HepG2 (cell line): ENCODE measurements around the gene ATAD2B. TPM values are rescaled to one million over a fixed set of nuclear protein-coding genes. Genes with fewer than 3 reads are reported as not detected.
A peak's percentile ranks its signal among the peaks of the same experiment; 100 is the strongest.

Source experiments
- ATAC-seq: fragments of 200-7000 bp; cut with Tn5 transposase; 3 replicates; pipeline ENCODE4 v1.9.1; 2020; ENCODE audit warnings: mild to moderate bottlenecking, moderate library complexity
- BruUV-seq: library from RNA; stranded (reverse); fragments of 400-500 nt; replicated peaks from 2 replicates; lab custom pipeline; 2021; lab: Mats Ljungman, UMichigan
- CTCF ChIA-PET: fragments of 300-600 bp; formaldehyde crosslinking; extraction: SDS; loops from one replicate; lab custom pipeline; 2021; ENCODE audit warnings: low total read pairs, inconsistent platforms, low intra/inter-chr PET ratio; lab: Yijun Ruan, JAX
- POLR2A ChIA-PET: fragments of 350-600 bp; sonication (Branson Sonifier 250); formaldehyde crosslinking; loops from one replicate; lab custom pipeline; 2020; ENCODE audit warnings: antibody characterized with exemption, inconsistent platforms; lab: Yijun Ruan, JAX
- DNase-seq: peaks from one replicate; pipeline ENCODE4 v3.0.0-alpha.2; 2015; ENCODE audit warnings: low spot score
- FAIRE-seq: peaks from 3 replicates; lab custom pipeline; 2011; peaks lifted over from hg19 to GRCh38; lab: Jason Lieb, UNC
- H2AFZ ChIP-seq: one replicate; pipeline ENCODE4 v1.6.1; 2011; ENCODE audit warnings: low read length, inconsistent platforms
- H3K27ac ChIP-seq: fragments of 300-600 bp; 3 replicates; pipeline ENCODE4 v1.8.0; 2011; ENCODE audit warnings: mixed run types, mild to moderate bottlenecking, mixed read lengths, low read length, inconsistent platforms; ENCODE audit not compliant: insufficient read depth; ENCODE audit errors: extremely low read length
- H3K27me3 ChIP-seq, 2 experiments: fragments of 200-600 bp in 1 of 2; 2 replicates in 1 of 2; 3 replicates in 1 of 2; pipeline versions ENCODE4 v1.6.0 to v1.8.0; 2011; ENCODE audit warnings: low read length in 2 of 2, mild to moderate bottlenecking in 2 of 2, moderate library complexity in 2 of 2, inconsistent platforms in 1 of 2; ENCODE audit not compliant: insufficient read depth in 2 of 2, control insufficient read depth in 1 of 2
- H3K36me3 ChIP-seq, 2 experiments: fragments of 200-600 bp in 1 of 2; replicated peaks in 1 of 2; 2 replicates in 1 of 2; 3 replicates in 1 of 2; pipeline versions ENCODE4 v1.5.1 to v1.8.0; 2011; ENCODE audit warnings: low read length in 2 of 2, inconsistent platforms in 1 of 2; ENCODE audit not compliant: insufficient read depth in 2 of 2, control insufficient read depth in 1 of 2
- H3K4me1 ChIP-seq: 2 replicates; pipeline ENCODE4 v1.5.1; 2012; ENCODE audit warnings: low read length, inconsistent platforms; ENCODE audit not compliant: insufficient read depth
- H3K4me2 ChIP-seq: 2 replicates; pipeline ENCODE4 v1.6.0; 2011; ENCODE audit warnings: low read depth, low read length, inconsistent platforms
- H3K4me3 ChIP-seq, 3 experiments: fragments of 200-600 bp in 1 of 3; sonication (generic), shearing (Covaris generic) in 1 of 3; replicated peaks in 1 of 3; 2 replicates each; pipeline ENCODE4 v1.5.1; 2011 to 2016; ENCODE audit warnings: low read length in 3 of 3, inconsistent platforms in 2 of 3, low read depth in 2 of 3, mild to moderate bottlenecking in 2 of 3, control low read depth in 1 of 3, mixed read lengths in 1 of 3; ENCODE audit not compliant: insufficient read depth in 1 of 3
- H3K79me2 ChIP-seq: one replicate; pipeline ENCODE4 v1.6.1; 2011; ENCODE audit warnings: low read length, inconsistent platforms; ENCODE audit not compliant: insufficient read depth
- H3K9ac ChIP-seq: 2 replicates; pipeline ENCODE4 v1.6.0; 2011; ENCODE audit warnings: mild to moderate bottlenecking, low read depth, low read length, inconsistent platforms; ENCODE audit not compliant: insufficient read depth
- H3K9me3 ChIP-seq: 2 replicates; pipeline ENCODE4 v1.5.1; 2012; ENCODE audit warnings: mild to moderate bottlenecking, low read length
- H4K20me1 ChIP-seq: 2 replicates; pipeline ENCODE4 v1.6.0; 2011; ENCODE audit warnings: inconsistent platforms, mild to moderate bottlenecking, low read length, moderate library complexity; ENCODE audit not compliant: insufficient read depth
- AHR ChIP-seq: IDR thresholded peaks from 2 replicates; pipeline ENCODE4 v1.6.1; 2018; ENCODE audit warnings: missing genetic modification reagents, missing compliant biosample characterization
- ARID2 ChIP-seq: sonication (generic); formaldehyde crosslinking; IDR thresholded peaks from 2 replicates; pipeline ENCODE4 v1.8.1; 2022; ENCODE audit warnings: mild to moderate bottlenecking, missing genetic modification reagents, borderline replicate concordance
- CENPBD1 ChIP-seq: sonication (generic); formaldehyde crosslinking; IDR thresholded peaks from 2 replicates; pipeline ENCODE4 v1.8.0; 2022; ENCODE audit warnings: missing genetic modification reagents, low read depth, mild to moderate bottlenecking, borderline replicate concordance
- HMG20A ChIP-seq: IDR thresholded peaks from 2 replicates; pipeline ENCODE4 v1.6.1; 2016; ENCODE audit warnings: borderline replicate concordance
- HNRNPUL1 ChIP-seq: fragments of 200-400 bp; formaldehyde crosslinking; IDR thresholded peaks from 2 replicates; pipeline ENCODE4 v1.6.1; 2017; ENCODE audit warnings: low read depth, mild to moderate bottlenecking, low read length, moderate library complexity
- IRX3 ChIP-seq: sonication (generic); formaldehyde crosslinking; IDR thresholded peaks from 2 replicates; pipeline ENCODE4 v1.8.1; 2023; ENCODE audit warnings: mild to moderate bottlenecking, low read depth, missing genetic modification reagents, borderline replicate concordance
- KDM3A ChIP-seq: IDR thresholded peaks from 2 replicates; pipeline ENCODE4 v1.6.1; 2018; ENCODE audit warnings: low read depth, missing compliant biosample characterization
- MAFF ChIP-seq: IDR thresholded peaks from 2 replicates; pipeline ENCODE4 v1.6.1; 2011; ENCODE audit warnings: low read depth, low read length, improper control_type of control experiment
- MAFK ChIP-seq, 2 experiments: IDR thresholded peaks in 1 of 2; conservative IDR thresholded peaks in 1 of 2; 2 replicates each; pipeline ENCODE4 v1.6.1; 2011; ENCODE audit warnings: improper control_type of control experiment in 2 of 2, low read length in 2 of 2
- MTF1 ChIP-seq: sonication (generic); formaldehyde crosslinking; IDR thresholded peaks from 2 replicates; pipeline ENCODE4 v1.5.0; 2020; ENCODE audit warnings: missing genetic modification reagents
- NFE2 ChIP-seq: sonication (generic); formaldehyde crosslinking; IDR thresholded peaks from 2 replicates; pipeline ENCODE4 v1.4.0; 2020; ENCODE audit warnings: missing genetic modification reagents
- NFE2L2 ChIP-seq: fragments of 150-350 bp; IDR thresholded peaks from 2 replicates; pipeline ENCODE4 v1.6.1; 2014; ENCODE audit warnings: low read length
- PCBP2 ChIP-seq: fragments of 200-400 bp; formaldehyde crosslinking; optimal IDR thresholded peaks from 2 replicates; pipeline ENCODE3; 2018; ENCODE audit warnings: low read length, low read depth; ENCODE audit not compliant: poor library complexity, severe bottlenecking
- POGZ ChIP-seq: sonication (generic); formaldehyde crosslinking; IDR thresholded peaks from 2 replicates; pipeline ENCODE4 v1.4.0; 2020; ENCODE audit warnings: mild to moderate bottlenecking, missing genetic modification reagents
- POLR2AphosphoS2 ChIP-seq: IDR thresholded peaks from 2 replicates; pipeline ENCODE4 v1.6.1; 2011; ENCODE audit warnings: low read depth, low read length, improper control_type of control experiment
- RCOR2 ChIP-seq: IDR thresholded peaks from 2 replicates; pipeline ENCODE4 v1.6.1; 2016; ENCODE audit warnings: missing biosample characterization, missing genetic modification reagents
- RXRA ChIP-seq: sonication (generic); formaldehyde crosslinking; IDR thresholded peaks from 2 replicates; pipeline ENCODE4 v1.5.1; 2020; ENCODE audit warnings: missing genetic modification reagents
- SETDB1 ChIP-seq: sonication (generic); formaldehyde crosslinking; IDR thresholded peaks from 2 replicates; pipeline ENCODE4 v1.5.1; 2020; ENCODE audit warnings: missing genetic modification reagents, mild to moderate bottlenecking, borderline replicate concordance
- SIX4 ChIP-seq: sonication (generic); formaldehyde crosslinking; IDR thresholded peaks from 2 replicates; pipeline ENCODE4 v1.4.0; 2020; ENCODE audit warnings: missing genetic modification reagents
- TIGD3 ChIP-seq: sonication (generic); formaldehyde crosslinking; IDR thresholded peaks from 2 replicates; pipeline ENCODE4 v1.5.1; 2020; ENCODE audit warnings: mild to moderate bottlenecking, missing genetic modification reagents, borderline replicate concordance
- ZFP36L2 ChIP-seq: sonication (generic); formaldehyde crosslinking; IDR thresholded peaks from 2 replicates; pipeline ENCODE4 v1.4.0; 2020; ENCODE audit warnings: missing genetic modification reagents
- ZFP41 ChIP-seq: sonication (generic); formaldehyde crosslinking; IDR thresholded peaks from 2 replicates; pipeline ENCODE4 v1.4.0; 2020; ENCODE audit warnings: mild to moderate bottlenecking, missing genetic modification reagents, borderline replicate concordance
- ZNF124 ChIP-seq: sonication (generic); formaldehyde crosslinking; IDR thresholded peaks from 2 replicates; pipeline ENCODE4 v1.4.0; 2020; ENCODE audit warnings: missing genetic modification reagents
- ZNF367 ChIP-seq: sonication (generic); formaldehyde crosslinking; IDR thresholded peaks from 2 replicates; pipeline ENCODE4 v1.4.0; 2020; ENCODE audit warnings: missing genetic modification reagents, borderline replicate concordance
- ZNF451 ChIP-seq: sonication (generic); formaldehyde crosslinking; IDR thresholded peaks from 2 replicates; pipeline ENCODE4 v1.5.0; 2020; ENCODE audit warnings: mild to moderate bottlenecking, missing genetic modification reagents
- ZNF496 ChIP-seq: sonication (generic); formaldehyde crosslinking; IDR thresholded peaks from 2 replicates; pipeline ENCODE4 v1.8.1; 2023; ENCODE audit warnings: mild to moderate bottlenecking, moderate library complexity, missing genetic modification reagents; ENCODE audit not compliant: insufficient replicate concordance
- in situ Hi-C: cut with HindIII; loops from 2 replicates; pipeline ENCODE4 v1.10.0; 2017; ENCODE audit warnings: low pct_unique_long_range_greater_than_20kb; ENCODE audit not compliant: extremely low pct_ligation_motif_present
- intact Hi-C: fragments of 100-400 bp; cut with micrococcal nuclease; formaldehyde crosslinking; loops from one replicate; pipeline ENCODE4 v1.10.0; 2022; ENCODE audit not compliant: unreplicated experiment
- polyA plus RNA-seq, 8 experiments: library from polyadenylated mRNA; depleted of rRNA in 3 of 8; stranded (reverse) in 7 of 8; unstranded in 1 of 8; fragments of >200 nt; fragmentation: Illumina TruSeq in 4 of 8; extraction: Trizol in 4 of 8; gene quantifications; 2 replicates each; pipeline versions ENCODE4 v1.2.1 to v1.2.3, GENCODE V29; 2011 to 2016; ENCODE audit warnings: low read depth in 4 of 8, missing spikeins in 1 of 8, mixed read lengths in 1 of 8; ENCODE audit not compliant: insufficient read depth in 1 of 8
- total RNA-seq, 5 experiments: library from RNA; depleted of rRNA; stranded (reverse); fragments of >200 nt; fragmentation: Illumina TruSeq; extraction: Trizol; gene quantifications; 2 replicates each; pipeline ENCODE4 v1.2.3, GENCODE V29; 2016; ENCODE audit warnings: low read depth in 1 of 5
- TF ChIP-seq, protein P1 (sequence below): sonication (generic); formaldehyde crosslinking; IDR thresholded peaks from 2 replicates; pipeline ENCODE4 v1.5.0; 2020; ENCODE audit warnings: missing genetic modification reagents

Gene ATAD2B
- total and polyA plus RNA-seq, 2 of the 13 experiments (the other 11 are each of a cell fraction or from before 2014, with no cell fraction given) = 5.3 to 22.2 TPM

GRCh38 chr2:23791030-23791429, 135.9 kb downstream of the ATAD2B start:
- Histone ChIP-seq H3K4me1 (peaks cover 23% of the 10 kb centered on the region), H3K9me3 (no peaks in the 10 kb centered on the region), H2AFZ (no peak overlapping the region), H4K20me1 (no peaks in the 10 kb centered on the region), H3K9ac (no peak overlapping the region), H3K27ac (no peak overlapping the region), H3K4me2 (no peak overlapping the region), H3K36me3 (peaks cover under 1 to 4% of the 10 kb centered on the region in 2 experiments; a peak in 2 of 5 replicates), H3K4me3 (no peak overlapping the region), H3K79me2 (no peaks in the 10 kb centered on the region), H3K27me3 (no peaks in the 10 kb centered on the region)
- peak; percentile 6 for DNase-seq
- no peak for TF ChIP-seq ZNF367 (CRISPR knock-in tag)
- TF ChIP-seq POGZ (CRISPR knock-in tag) = no peak
- no peak for TF ChIP-seq ZNF124 (CRISPR knock-in tag)
- TF ChIP-seq ZNF451 = no peak
- peak; percentile 74 for TF ChIP-seq MAFF
- TF ChIP-seq TIGD3 = no peak
- TF ChIP-seq ARID2 (CRISPR knock-in tag) = no peak
- TF ChIP-seq NFE2 (CRISPR knock-in tag) = peak; percentile 69; the same call in 1 of the 2 replicates
- TF ChIP-seq HMG20A (CRISPR knock-in tag) = no peak
- TF ChIP-seq SETDB1 (CRISPR knock-in tag) = no peak
- TF ChIP-seq POLR2AphosphoS2 = no peak
- no peak for TF ChIP-seq ZFP36L2 (CRISPR knock-in tag)
- TF ChIP-seq KDM3A (CRISPR knock-in tag) = no peak
- no peak for TF ChIP-seq SIX4
- peak; percentile 86 to 88 for TF ChIP-seq MAFK (conservative IDR thresholded peaks at IDR 0.05 in 1 of 2, IDR thresholded peaks at IDR 0.05 in 1 of 2; ENCODE audit: low read length in 2 of 2)
- no peak for TF ChIP-seq RCOR2 (CRISPR knock-in tag)
- TF ChIP-seq, protein P1, sequence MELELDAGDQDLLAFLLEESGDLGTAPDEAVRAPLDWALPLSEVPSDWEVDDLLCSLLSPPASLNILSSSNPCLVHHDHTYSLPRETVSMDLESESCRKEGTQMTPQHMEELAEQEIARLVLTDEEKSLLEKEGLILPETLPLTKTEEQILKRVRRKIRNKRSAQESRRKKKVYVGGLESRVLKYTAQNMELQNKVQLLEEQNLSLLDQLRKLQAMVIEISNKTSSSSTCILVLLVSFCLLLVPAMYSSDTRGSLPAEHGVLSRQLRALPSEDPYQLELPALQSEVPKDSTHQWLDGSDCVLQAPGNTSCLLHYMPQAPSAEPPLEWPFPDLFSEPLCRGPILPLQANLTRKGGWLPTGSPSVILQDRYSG (CRISPR knock-in tag) = no peak
- TF ChIP-seq RXRA (CRISPR knock-in tag) = no peak
- TF ChIP-seq MTF1 = no peak
- TF ChIP-seq PCBP2 = no peak
- no peak for TF ChIP-seq AHR
- peak; percentile 97 for TF ChIP-seq NFE2L2
- TF ChIP-seq HNRNPUL1 = no peak
- TF ChIP-seq CENPBD1 (CRISPR knock-in tag) = no peak
- no peak for TF ChIP-seq ZNF496 (CRISPR knock-in tag)
- TF ChIP-seq IRX3 (CRISPR knock-in tag) = no peak
- no peak for TF ChIP-seq ZFP41
- ChIA-PET POLR2A (no interaction called here), CTCF (no interaction called here)
- no peak for FAIRE-seq
- ATAC-seq = no peak
- BruUV-seq = no TSS peak
- in situ Hi-C loops (no loop called here), intact Hi-C loops (no loop called here)
